T-helper 1 cell treated with Interleukin-12 subunit alpha and Interleukin-12 subunit beta and Interleukin-4 antibody, amounts not matched to agents 30 μg/mL and 1 μg/mL, for 36 hours (primary cell): ENCODE data around the gene COA8.
"Not testable (repeated sequence)": the region's sequence is repeated elsewhere in the genome, so short reads cannot be mapped to it uniquely, and the experiment has no call there.

Experiments used
- H3K27ac Mint-ChIP-seq: one replicate; pipeline ENCODE4 v1.8.0; 2021; ENCODE audit warnings: mild to moderate bottlenecking, mixed read lengths
- H3K27me3 Mint-ChIP-seq: one replicate; pipeline ENCODE4 v1.8.0; 2021; ENCODE audit warnings: low read depth, mixed read lengths
- H3K36me3 Mint-ChIP-seq: one replicate; pipeline ENCODE4 v1.8.0; 2021; ENCODE audit warnings: low read depth, mixed read lengths
- H3K4me1 Mint-ChIP-seq: one replicate; pipeline ENCODE4 v1.8.0; 2021; ENCODE audit warnings: low read depth, mixed read lengths
- H3K4me3 Mint-ChIP-seq: one replicate; pipeline ENCODE4 v1.8.0; 2021; ENCODE audit warnings: mild to moderate bottlenecking, moderate library complexity, mixed read lengths
- H3K9me3 Mint-ChIP-seq: one replicate; pipeline ENCODE4 v1.8.0; 2021; ENCODE audit warnings: mixed read lengths

COA8 gene

GRCh38 chr14:103593577-103593976 is 30.8 kb downstream of the COA8 start:
- Mint-ChIP-seq H3K27ac (no peak overlapping the region), H3K36me3 (no peaks in the 10 kb centered on the region), H3K9me3 (no peaks in the 10 kb centered on the region), H3K27me3 (no peaks in the 10 kb centered on the region), H3K4me3 (no peak overlapping the region), H3K4me1 (peaks cover 3% of the 10 kb centered on the region)

- H3K9me3 Mint-ChIP-seq: no peaks in the 10 kb centered on the region
- H3K27me3 Mint-ChIP-seq: no peaks in the 10 kb centered on the region
- no peak overlapping the region for H3K4me3 Mint-ChIP-seq
- H3K4me1 Mint-ChIP-seq: peaks cover 3% of the 10 kb centered on the region
- H3K36me3 Mint-ChIP-seq: no peaks in the 10 kb centered on the region
- H3K27ac Mint-ChIP-seq: no peak overlapping the region
These were observed 31.5 kb downstream of the COA8 start for GRCh38 chr14:103594265-103594664.

- peaks cover 3% of the 10 kb centered on the region for H3K4me1 Mint-ChIP-seq
- H3K27me3 Mint-ChIP-seq: no peaks in the 10 kb centered on the region
- no peaks in the 10 kb centered on the region for H3K36me3 Mint-ChIP-seq
These were observed 35.0 kb downstream of the COA8 start for GRCh38 chr14:103597623-103598377.

GRCh38 chr14:103600503-103600902 is 37.7 kb downstream of the COA8 start:
- no peaks in the 10 kb centered on the region for H3K4me1 Mint-ChIP-seq
- no peaks in the 10 kb centered on the region for H3K27me3 Mint-ChIP-seq
- H3K36me3 Mint-ChIP-seq: no peaks in the 10 kb centered on the region
- H3K9me3 Mint-ChIP-seq: no peaks in the 10 kb centered on the region
- no peak overlapping the region for H3K27ac Mint-ChIP-seq
- no peak overlapping the region for H3K4me3 Mint-ChIP-seq

More at GRCh38 chr14:103597623-103598377, 35.0 kb downstream of the COA8 start:
- Mint-ChIP-seq H3K27ac (no peak overlapping the region), H3K9me3 (no peaks in the 10 kb centered on the region), H3K4me3 (no peak overlapping the region)

GRCh38 chr14:103604620-103605019 is 41.9 kb downstream of the COA8 start:
- Mint-ChIP-seq H3K4me1 (peaks cover 18% of the 10 kb centered on the region), H3K27me3 (peaks cover 23% of the 10 kb centered on the region), H3K9me3 (no peaks in the 10 kb centered on the region), H3K36me3 (no peaks in the 10 kb centered on the region), H3K4me3 (no peak overlapping the region), H3K27ac (no peak overlapping the region)

- H3K4me1 Mint-ChIP-seq: peaks cover 18% of the 10 kb centered on the region
- H3K4me3 Mint-ChIP-seq: peak overlapping the region; percentile 83
- H3K27ac Mint-ChIP-seq: peak overlapping the region; percentile 75
- peaks cover 13% of the 10 kb centered on the region for H3K9me3 Mint-ChIP-seq
- peaks cover 3% of the 10 kb centered on the region for H3K36me3 Mint-ChIP-seq
- peaks cover 23% of the 10 kb centered on the region for H3K27me3 Mint-ChIP-seq
These were observed 44.4 kb downstream of the COA8 start for GRCh38 chr14:103606963-103607668.

- peaks cover 13% of the 10 kb centered on the region for H3K9me3 Mint-ChIP-seq
- peaks cover 23% of the 10 kb centered on the region for H3K27me3 Mint-ChIP-seq
- peaks cover 18% of the 10 kb centered on the region for H3K4me1 Mint-ChIP-seq
- peak overlapping the region; percentile 83 for H3K4me3 Mint-ChIP-seq
- H3K36me3 Mint-ChIP-seq: peaks cover 3% of the 10 kb centered on the region
- no peak overlapping the region for H3K27ac Mint-ChIP-seq
These were observed 45.1 kb downstream of the COA8 start for GRCh38 chr14:103607822-103608221.

- not testable (repeated sequence) for H3K27ac Mint-ChIP-seq, H3K4me3 Mint-ChIP-seq, H3K36me3 Mint-ChIP-seq
- Mint-ChIP-seq H3K4me1 (peaks cover 18% of the 10 kb centered on the region), H3K27me3 (peaks cover 23% of the 10 kb centered on the region), H3K9me3 (peaks cover 13% of the 10 kb centered on the region)
These were observed 46.3 kb downstream of the COA8 start for GRCh38 chr14:103609081-103609480.

GRCh38 chr14:103611215-103611614 is 48.5 kb downstream of the COA8 start:
- H3K36me3 Mint-ChIP-seq: peaks cover 3% of the 10 kb centered on the region
- peaks cover 23% of the 10 kb centered on the region for H3K27me3 Mint-ChIP-seq
- peaks cover 18% of the 10 kb centered on the region for H3K4me1 Mint-ChIP-seq
- peaks cover 13% of the 10 kb centered on the region for H3K9me3 Mint-ChIP-seq
- H3K4me3 Mint-ChIP-seq: no peak overlapping the region
- H3K27ac Mint-ChIP-seq: no peak overlapping the region

GRCh38 chr14:103613517-103613916 is 50.8 kb downstream of the COA8 start:
- peaks cover 13% of the 10 kb centered on the region for H3K9me3 Mint-ChIP-seq
- H3K4me3 Mint-ChIP-seq: no peak overlapping the region
- no peak overlapping the region for H3K27ac Mint-ChIP-seq
- no peaks in the 10 kb centered on the region for H3K4me1 Mint-ChIP-seq
- peaks cover 5% of the 10 kb centered on the region for H3K27me3 Mint-ChIP-seq
- H3K36me3 Mint-ChIP-seq: peaks cover 3% of the 10 kb centered on the region

GRCh38 chr14:103616635-103617300 is 54.0 kb downstream of the COA8 start:
- Mint-ChIP-seq H3K9me3 (no peaks in the 10 kb centered on the region), H3K27ac (no peak overlapping the region), H3K36me3 (no peaks in the 10 kb centered on the region), H3K27me3 (peaks cover 3% of the 10 kb centered on the region), H3K4me3 (no peak overlapping the region), H3K4me1 (no peaks in the 10 kb centered on the region)

GRCh38 chr14:103619057-103619456 is 56.3 kb downstream of the COA8 start:
- Mint-ChIP-seq H3K9me3 (no peaks in the 10 kb centered on the region), H3K27ac (no peak overlapping the region), H3K36me3 (no peaks in the 10 kb centered on the region), H3K4me3 (no peak overlapping the region), H3K27me3 (peaks cover 7% of the 10 kb centered on the region), H3K4me1 (no peaks in the 10 kb centered on the region)

GRCh38 chr14:103621860-103622259 is 59.1 kb downstream of the COA8 start:
- Mint-ChIP-seq H3K27me3 (peaks cover 7% of the 10 kb centered on the region), H3K9me3 (no peaks in the 10 kb centered on the region), H3K27ac (no peak overlapping the region), H3K4me3 (no peak overlapping the region), H3K36me3 (no peaks in the 10 kb centered on the region), H3K4me1 (peaks cover 10% of the 10 kb centered on the region)

- peaks cover 7% of the 10 kb centered on the region for H3K27me3 Mint-ChIP-seq
- H3K9me3 Mint-ChIP-seq: no peaks in the 10 kb centered on the region
- no peaks in the 10 kb centered on the region for H3K36me3 Mint-ChIP-seq
- no peak overlapping the region for H3K4me3 Mint-ChIP-seq
- no peak overlapping the region for H3K27ac Mint-ChIP-seq
- H3K4me1 Mint-ChIP-seq: peaks cover 12% of the 10 kb centered on the region
These were observed 60.5 kb downstream of the COA8 start for GRCh38 chr14:103623308-103623707.
